HepG2 (cell line): Measurements from ENCODE around the gene EBLN2. TPM values are rescaled to one million over a fixed set of nuclear protein-coding genes. Genes with fewer than 3 reads are reported as not detected.

Experiments used
- CENPBD1 ChIP-seq: sonication (generic); formaldehyde crosslinking; IDR thresholded peaks from 2 replicates; pipeline ENCODE4 v1.8.0; 2022; ENCODE audit warnings: missing genetic modification reagents, low read depth, mild to moderate bottlenecking, borderline replicate concordance
- FOXM1 ChIP-seq: sonication (generic); formaldehyde crosslinking; IDR thresholded peaks from 2 replicates; pipeline ENCODE4 v1.5.0; 2020; ENCODE audit warnings: missing genetic modification reagents
- HIVEP1 ChIP-seq: sonication (generic); formaldehyde crosslinking; IDR thresholded peaks from 2 replicates; pipeline ENCODE4 v1.4.0; 2020; ENCODE audit warnings: mild to moderate bottlenecking, missing genetic modification reagents
- HNRNPK ChIP-seq: fragments of 200-400 bp; formaldehyde crosslinking; IDR thresholded peaks from 2 replicates; pipeline ENCODE4 v1.6.1; 2018; ENCODE audit warnings: low read length, low read depth, moderate library complexity, mild to moderate bottlenecking; ENCODE audit not compliant: poor library complexity, severe bottlenecking
- HOXD1 ChIP-seq: sonication (generic); formaldehyde crosslinking; IDR thresholded peaks from 2 replicates; pipeline ENCODE4 v1.5.0; 2020; ENCODE audit warnings: missing genetic modification reagents
- KAT8 ChIP-seq: IDR thresholded peaks from 2 replicates; pipeline ENCODE4 v1.6.1; 2016; ENCODE audit warnings: missing genetic modification reagents, missing compliant biosample characterization
- MAFK ChIP-seq, 2 experiments: IDR thresholded peaks in 1 of 2; conservative IDR thresholded peaks in 1 of 2; 2 replicates each; pipeline ENCODE4 v1.6.1; 2011; ENCODE audit warnings: improper control_type of control experiment in 2 of 2, low read length in 2 of 2
- NR2C2 ChIP-seq: sonication (generic); formaldehyde crosslinking; IDR thresholded peaks from 2 replicates; pipeline ENCODE4 v1.4.0; 2020; ENCODE audit warnings: missing genetic modification reagents, mild to moderate bottlenecking, moderate library complexity, borderline replicate concordance
- NR3C1 ChIP-seq: sonication (generic); formaldehyde crosslinking; IDR thresholded peaks from 2 replicates; pipeline ENCODE4 v1.4.0; 2020; ENCODE audit warnings: missing genetic modification reagents
- ONECUT2 ChIP-seq: sonication (generic); formaldehyde crosslinking; IDR thresholded peaks from 2 replicates; pipeline ENCODE4 v1.4.0; 2020; ENCODE audit warnings: missing genetic modification reagents
- RFXAP ChIP-seq: sonication (generic); formaldehyde crosslinking; IDR thresholded peaks from 2 replicates; pipeline ENCODE4 v1.4.0; 2020; ENCODE audit warnings: missing genetic modification reagents, borderline replicate concordance
- SAP130 ChIP-seq: IDR thresholded peaks from 2 replicates; pipeline ENCODE4 v1.6.1; 2016; ENCODE audit warnings: low read depth
- SP140L ChIP-seq: sonication (generic); formaldehyde crosslinking; IDR thresholded peaks from 2 replicates; pipeline ENCODE4 v1.4.0; 2020; ENCODE audit warnings: missing genetic modification reagents, borderline replicate concordance
- TAF1 ChIP-seq: sonication (generic); formaldehyde crosslinking; IDR thresholded peaks from 2 replicates; pipeline ENCODE4 v1.4.0; 2020; ENCODE audit warnings: missing genetic modification reagents
- ZFY ChIP-seq: sonication (generic); formaldehyde crosslinking; IDR thresholded peaks from 2 replicates; pipeline ENCODE4 v1.4.0; 2020; ENCODE audit warnings: missing genetic modification reagents
- ZNF256 ChIP-seq: sonication (generic); formaldehyde crosslinking; conservative IDR thresholded peaks from 2 replicates; pipeline ENCODE4 v1.4.0; 2020; ENCODE audit warnings: missing genetic modification reagents
- ZNF317 ChIP-seq: sonication (generic); formaldehyde crosslinking; IDR thresholded peaks from 2 replicates; pipeline ENCODE4 v1.5.0; 2020; ENCODE audit warnings: mild to moderate bottlenecking, missing genetic modification reagents
- ZNF556 ChIP-seq: sonication (generic); formaldehyde crosslinking; IDR thresholded peaks from 2 replicates; pipeline ENCODE4 v1.4.0; 2020; ENCODE audit warnings: mild to moderate bottlenecking, missing genetic modification reagents, borderline replicate concordance
- ZNF557 ChIP-seq: sonication (generic); formaldehyde crosslinking; IDR thresholded peaks from 2 replicates; pipeline ENCODE4 v1.4.0; 2020; ENCODE audit warnings: missing genetic modification reagents
- ZNF713 ChIP-seq: sonication (generic); formaldehyde crosslinking; IDR thresholded peaks from 2 replicates; pipeline ENCODE4 v1.4.0; 2020; ENCODE audit warnings: mild to moderate bottlenecking, missing genetic modification reagents
- ZNF749 ChIP-seq: sonication (generic); formaldehyde crosslinking; IDR thresholded peaks from 2 replicates; pipeline ENCODE4 v1.8.0; 2022; ENCODE audit warnings: mild to moderate bottlenecking, missing genetic modification reagents, moderate library complexity, borderline replicate concordance
- ZNF761 ChIP-seq: sonication (generic); formaldehyde crosslinking; conservative IDR thresholded peaks from 2 replicates; pipeline ENCODE4 v1.4.0; 2020; ENCODE audit warnings: mild to moderate bottlenecking, missing genetic modification reagents
- polyA plus RNA-seq, 8 experiments: library from polyadenylated mRNA; depleted of rRNA in 3 of 8; stranded (reverse) in 7 of 8; unstranded in 1 of 8; fragments of >200 nt; fragmentation: Illumina TruSeq in 4 of 8; extraction: Trizol in 4 of 8; gene quantifications; 2 replicates each; pipeline versions ENCODE4 v1.2.1 to v1.2.3, GENCODE V29; 2011 to 2016; ENCODE audit warnings: low read depth in 4 of 8, missing spikeins in 1 of 8, mixed read lengths in 1 of 8; ENCODE audit not compliant: insufficient read depth in 1 of 8
- total RNA-seq, 5 experiments: library from RNA; depleted of rRNA; stranded (reverse); fragments of >200 nt; fragmentation: Illumina TruSeq; extraction: Trizol; gene quantifications; 2 replicates each; pipeline ENCODE4 v1.2.3, GENCODE V29; 2016; ENCODE audit warnings: low read depth in 1 of 5
- TF ChIP-seq, protein P1 (sequence below): sonication (generic); formaldehyde crosslinking; IDR thresholded peaks from 2 replicates; pipeline ENCODE4 v1.4.0; 2020; ENCODE audit warnings: mild to moderate bottlenecking, missing genetic modification reagents
- TF ChIP-seq, protein P2 (sequence below): sonication (generic); formaldehyde crosslinking; IDR thresholded peaks from 2 replicates; pipeline ENCODE4 v1.8.1; 2023; ENCODE audit warnings: mild to moderate bottlenecking, missing genetic modification reagents, borderline replicate concordance
- TF ChIP-seq, protein P3 (sequence below): sonication (generic); formaldehyde crosslinking; conservative IDR thresholded peaks from 2 replicates; pipeline ENCODE4 v1.4.0; 2020; ENCODE audit warnings: mild to moderate bottlenecking, missing genetic modification reagents, moderate library complexity
- TF ChIP-seq, protein P4 (sequence below): sonication (generic); formaldehyde crosslinking; IDR thresholded peaks from 2 replicates; pipeline ENCODE4 v1.8.1; 2023; ENCODE audit warnings: mild to moderate bottlenecking, inconsistent platforms, moderate library complexity, missing genetic modification reagents, borderline replicate concordance

EBLN2 gene
- total and polyA plus RNA-seq, 2 of the 13 experiments (the other 11 are each of a cell fraction or from before 2014, with no cell fraction given), result 3.3 to 8.3 TPM

DNA sequence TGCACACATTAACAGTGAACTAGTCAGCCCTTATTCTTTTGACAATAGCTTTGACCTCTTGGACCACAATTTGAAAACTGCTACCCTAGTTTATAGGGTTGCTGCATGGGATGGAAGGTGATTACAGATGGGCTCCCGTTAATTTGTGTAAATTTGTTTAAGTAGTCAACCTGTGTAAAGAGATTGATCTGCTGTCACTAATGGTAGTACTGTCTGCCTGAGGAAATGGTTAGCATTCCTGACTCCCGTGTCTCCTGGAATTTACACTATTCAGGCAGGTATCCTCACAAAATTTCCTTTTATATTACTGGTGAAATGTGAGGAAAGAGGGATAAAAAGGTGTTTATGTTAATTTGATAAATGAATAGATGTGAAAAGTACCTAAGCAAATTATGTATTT, 15.3 kb upstream of the EBLN2 start (continued):
- TF ChIP-seq ZNF761 (CRISPR knock-in tag) (no peak), NR3C1 (no peak), FOXM1 (CRISPR knock-in tag) (no peak), ZFY (no peak), SP140L (CRISPR knock-in tag) (no peak), HIVEP1 (CRISPR knock-in tag) (no peak), ZNF317 (0 out of 2 replicates have a peak, but pooled peaks have one; percentile 26), ZNF749 (no peak), ZNF256 (no peak), CENPBD1 (CRISPR knock-in tag) (no peak), ZNF556 (CRISPR knock-in tag) (no peak), RFXAP (CRISPR knock-in tag) (no peak), HOXD1 (CRISPR knock-in tag) (peak; percentile 48; the same call in 1 of the 2 replicates), ZNF557 (CRISPR knock-in tag) (no peak), HNRNPK (no peak), ZNF713 (CRISPR knock-in tag) (no peak), SAP130 (CRISPR knock-in tag) (no peak), KAT8 (CRISPR knock-in tag) (no peak), ONECUT2 (CRISPR knock-in tag) (0 out of 2 replicates have a peak, but pooled peaks have one; percentile 13), TAF1 (CRISPR knock-in tag) (no peak), MAFK (conservative IDR thresholded peaks at IDR 0.05 in 1 of 2, IDR thresholded peaks at IDR 0.05 in 1 of 2; ENCODE audit: low read length in 2 of 2) (no peak), NR2C2 (CRISPR knock-in tag) (no peak)
- TF ChIP-seq, protein P1, sequence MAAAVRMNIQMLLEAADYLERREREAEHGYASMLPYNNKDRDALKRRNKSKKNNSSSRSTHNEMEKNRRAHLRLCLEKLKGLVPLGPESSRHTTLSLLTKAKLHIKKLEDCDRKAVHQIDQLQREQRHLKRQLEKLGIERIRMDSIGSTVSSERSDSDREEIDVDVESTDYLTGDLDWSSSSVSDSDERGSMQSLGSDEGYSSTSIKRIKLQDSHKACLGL (CRISPR knock-in tag), result no peak
- TF ChIP-seq, protein P2, sequence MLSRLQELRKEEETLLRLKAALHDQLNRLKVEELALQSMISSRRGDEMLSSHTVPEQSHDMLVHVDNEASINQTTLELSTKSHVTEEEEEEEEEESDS, result no peak
- TF ChIP-seq, protein P3, sequence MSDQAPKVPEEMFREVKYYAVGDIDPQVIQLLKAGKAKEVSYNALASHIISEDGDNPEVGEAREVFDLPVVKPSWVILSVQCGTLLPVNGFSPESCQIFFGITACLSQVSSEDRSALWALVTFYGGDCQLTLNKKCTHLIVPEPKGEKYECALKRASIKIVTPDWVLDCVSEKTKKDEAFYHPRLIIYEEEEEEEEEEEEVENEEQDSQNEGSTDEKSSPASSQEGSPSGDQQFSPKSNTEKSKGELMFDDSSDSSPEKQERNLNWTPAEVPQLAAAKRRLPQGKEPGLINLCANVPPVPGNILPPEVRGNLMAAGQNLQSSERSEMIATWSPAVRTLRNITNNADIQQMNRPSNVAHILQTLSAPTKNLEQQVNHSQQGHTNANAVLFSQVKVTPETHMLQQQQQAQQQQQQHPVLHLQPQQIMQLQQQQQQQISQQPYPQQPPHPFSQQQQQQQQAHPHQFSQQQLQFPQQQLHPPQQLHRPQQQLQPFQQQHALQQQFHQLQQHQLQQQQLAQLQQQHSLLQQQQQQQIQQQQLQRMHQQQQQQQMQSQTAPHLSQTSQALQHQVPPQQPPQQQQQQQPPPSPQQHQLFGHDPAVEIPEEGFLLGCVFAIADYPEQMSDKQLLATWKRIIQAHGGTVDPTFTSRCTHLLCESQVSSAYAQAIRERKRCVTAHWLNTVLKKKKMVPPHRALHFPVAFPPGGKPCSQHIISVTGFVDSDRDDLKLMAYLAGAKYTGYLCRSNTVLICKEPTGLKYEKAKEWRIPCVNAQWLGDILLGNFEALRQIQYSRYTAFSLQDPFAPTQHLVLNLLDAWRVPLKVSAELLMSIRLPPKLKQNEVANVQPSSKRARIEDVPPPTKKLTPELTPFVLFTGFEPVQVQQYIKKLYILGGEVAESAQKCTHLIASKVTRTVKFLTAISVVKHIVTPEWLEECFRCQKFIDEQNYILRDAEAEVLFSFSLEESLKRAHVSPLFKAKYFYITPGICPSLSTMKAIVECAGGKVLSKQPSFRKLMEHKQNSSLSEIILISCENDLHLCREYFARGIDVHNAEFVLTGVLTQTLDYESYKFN (CRISPR knock-in tag), result 0 out of 2 replicates have a peak, but pooled peaks have one; percentile 16
- TF ChIP-seq, protein P4, sequence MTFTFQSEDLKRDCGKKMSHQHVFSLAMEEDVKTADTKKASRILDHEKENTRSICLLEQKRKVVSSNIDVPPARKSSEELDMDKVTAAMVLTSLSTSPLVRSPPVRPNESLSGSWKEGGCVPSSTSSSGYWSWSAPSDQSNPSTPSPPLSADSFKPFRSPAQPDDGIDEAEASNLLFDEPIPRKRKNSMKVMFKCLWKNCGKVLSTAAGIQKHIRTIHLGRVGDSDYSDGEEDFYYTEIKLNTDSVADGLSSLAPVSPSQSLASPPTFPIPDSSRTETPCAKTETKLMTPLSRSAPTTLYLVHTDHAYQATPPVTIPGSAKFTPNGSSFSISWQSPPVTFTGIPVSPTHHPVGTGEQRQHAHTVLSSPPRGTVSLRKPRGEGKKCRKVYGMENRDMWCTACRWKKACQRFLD, result no peak
